CD4-positive, alpha-beta T cell treated with Interleukin-12 subunit alpha and Interleukin-12 subunit beta, for 1 hour (primary cell): ENCODE results near the gene AFF1.

ENCODE experiments used
- DNase-seq: peaks from one replicate; pipeline ENCODE4 v3.0.0-alpha.2; 2020

The AFF1 gene

GRCh38 chr4:86924811-86925210, 10.0 kb upstream of the AFF1 start:
- no peak for DNase-seq

GRCh38 chr4:86926435-86927086, 8.2 kb upstream of the AFF1 start:
- DNase-seq, result no peak

- no peak for DNase-seq
Observed at GRCh38 chr4:86927843-86928395, 6.9 kb upstream of the AFF1 start.

DNA sequence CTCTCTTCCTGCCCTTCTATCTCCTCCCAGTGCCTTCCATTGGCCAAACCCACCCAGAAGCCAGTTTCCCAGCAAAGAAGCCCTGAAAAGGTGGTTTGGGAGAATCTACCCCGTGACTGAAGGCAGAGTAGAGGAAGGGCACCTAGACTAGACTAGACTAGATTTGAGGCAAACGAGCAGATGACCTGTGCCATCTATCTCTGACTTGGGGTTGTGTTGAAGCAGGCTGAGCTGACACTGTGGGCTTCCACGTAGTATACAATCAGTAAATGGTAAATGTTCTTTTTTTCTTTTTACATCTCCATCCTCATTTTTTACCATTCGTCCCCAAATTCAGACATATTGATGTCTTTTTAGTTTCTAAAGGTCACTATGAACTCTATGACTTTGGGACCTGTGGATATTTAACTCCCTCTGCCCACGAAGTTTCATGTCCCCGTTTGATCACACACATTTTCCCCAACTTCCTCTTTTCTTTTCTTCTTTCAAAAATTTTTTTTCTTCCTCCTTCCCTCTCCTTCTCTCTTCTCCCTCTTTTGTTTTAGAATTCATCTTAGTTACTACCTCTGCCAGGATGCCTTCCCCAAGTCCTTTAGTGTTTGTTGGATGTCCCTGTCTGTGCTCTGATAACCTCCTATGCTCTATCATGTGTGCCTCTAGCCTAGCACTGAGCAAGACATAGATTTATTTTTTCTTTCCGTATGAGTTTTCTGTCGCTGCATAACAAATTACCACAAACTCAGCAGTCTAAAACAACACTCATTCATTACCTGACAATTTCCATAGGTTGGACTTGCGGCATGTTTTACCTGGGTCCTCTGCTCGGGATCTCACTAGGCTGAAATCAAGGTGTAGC, 6.2 kb upstream of the AFF1 start:
- no peak for DNase-seq

- no peak for DNase-seq
Observed at GRCh38 chr4:86934147-86934770, 552 bp upstream of the AFF1 start.

DNA sequence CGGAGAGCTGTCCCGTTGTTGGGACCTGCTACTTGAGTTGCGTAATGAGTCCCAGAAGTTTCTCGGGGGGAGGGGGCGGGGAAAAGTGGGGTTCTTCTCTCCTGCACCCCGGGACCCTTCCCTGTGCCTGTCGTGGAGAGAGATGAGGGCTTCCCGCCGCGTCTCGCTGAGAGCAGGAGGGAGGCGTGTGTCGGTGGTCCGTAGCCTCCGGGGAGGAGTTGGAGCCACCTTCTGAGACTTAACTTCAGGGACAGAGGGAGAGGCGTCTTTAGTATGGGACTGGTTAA, 698 bp downstream of the AFF1 start:
- no peak for DNase-seq

DNA sequence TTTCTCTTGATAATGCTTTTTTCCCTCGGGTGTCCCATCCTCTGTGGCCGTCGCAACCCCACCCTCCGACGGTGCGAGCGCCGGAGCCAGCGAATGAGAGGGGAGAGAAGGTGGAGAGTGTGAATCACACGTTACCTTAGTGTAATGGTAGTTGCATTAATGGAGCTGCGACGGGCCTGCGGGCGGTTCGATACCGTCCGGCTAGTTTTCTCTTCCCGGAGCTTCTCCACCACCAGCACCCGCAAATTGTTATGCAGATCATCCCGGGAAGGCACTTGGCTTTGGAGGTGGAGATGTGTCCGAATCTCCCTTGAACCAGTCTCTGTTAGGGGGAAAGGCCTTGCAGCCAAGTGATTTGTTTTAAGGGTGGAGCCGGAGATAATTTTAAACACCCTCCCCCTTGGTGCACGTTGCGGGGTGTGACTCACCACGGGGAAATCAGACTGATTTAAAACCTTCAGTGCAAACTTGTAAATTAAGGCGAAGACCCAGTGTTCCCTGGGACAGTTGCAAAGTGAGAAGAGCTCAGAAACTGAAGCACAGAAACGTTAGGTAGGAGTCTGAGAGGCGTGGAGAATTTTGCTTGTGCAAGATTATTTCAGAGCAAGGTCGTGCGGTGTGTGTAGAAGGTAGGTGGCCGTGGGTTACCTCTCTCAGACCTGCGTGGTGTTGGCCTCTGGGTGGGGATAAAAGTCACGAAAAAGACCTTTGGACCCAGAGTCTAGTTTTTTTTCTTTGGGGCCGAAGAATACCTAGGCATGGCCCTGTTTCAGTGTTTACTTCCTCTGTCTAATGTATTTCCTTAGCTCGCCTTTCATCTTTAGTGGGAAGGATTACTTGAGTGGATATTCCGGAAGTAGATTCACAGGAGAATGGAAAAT, 1.3 kb downstream of the AFF1 start:
- DNase-seq, result peak; percentile 74

- DNase-seq, result peak; percentile 41
Observed at GRCh38 chr4:86938771-86939520, 4.1 kb downstream of the AFF1 start.

DNA sequence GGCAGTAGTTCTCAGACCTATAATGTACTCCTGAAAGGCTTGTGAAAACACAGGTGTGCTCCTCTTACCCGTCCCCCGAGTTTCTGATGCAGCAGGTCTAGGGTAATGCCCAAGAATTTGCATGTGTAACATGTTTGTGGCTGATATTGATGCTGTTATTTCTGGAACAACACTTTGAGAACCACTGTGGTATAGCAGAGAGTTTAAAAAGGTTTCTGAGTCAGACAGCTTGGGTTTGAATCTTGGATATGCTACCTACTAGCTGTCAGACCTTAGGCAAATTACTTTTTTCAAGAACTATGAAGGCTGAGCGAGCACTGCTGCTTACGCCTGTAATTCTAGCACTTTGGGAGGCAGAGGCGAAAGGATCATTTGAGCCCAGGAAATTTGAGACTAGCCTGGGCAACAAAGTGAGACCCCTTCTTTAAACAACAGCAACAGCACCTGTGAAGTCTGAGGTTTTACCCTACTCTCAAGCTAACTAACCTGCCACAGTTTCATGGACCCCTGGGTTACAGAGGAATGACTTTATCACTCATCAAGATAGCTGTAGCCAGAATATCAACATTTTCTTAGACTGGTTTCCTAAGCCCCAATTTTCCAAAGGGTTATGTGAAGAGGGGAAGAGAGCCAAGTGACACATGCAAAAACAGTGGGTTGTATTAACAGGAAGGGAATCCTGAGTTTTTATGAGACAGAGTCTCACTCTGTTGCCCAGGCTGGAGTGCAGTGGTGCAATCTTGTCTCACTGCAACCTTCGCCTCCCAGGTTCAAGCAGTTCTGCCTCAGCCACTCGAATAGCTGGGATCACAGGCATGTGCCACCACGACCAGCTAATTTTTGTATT, 5.1 kb downstream of the AFF1 start:
- peak; percentile 28 for DNase-seq

GRCh38 chr4:86940920-86941460, 6.2 kb downstream of the AFF1 start:
- DNase-seq, result no peak

DNA sequence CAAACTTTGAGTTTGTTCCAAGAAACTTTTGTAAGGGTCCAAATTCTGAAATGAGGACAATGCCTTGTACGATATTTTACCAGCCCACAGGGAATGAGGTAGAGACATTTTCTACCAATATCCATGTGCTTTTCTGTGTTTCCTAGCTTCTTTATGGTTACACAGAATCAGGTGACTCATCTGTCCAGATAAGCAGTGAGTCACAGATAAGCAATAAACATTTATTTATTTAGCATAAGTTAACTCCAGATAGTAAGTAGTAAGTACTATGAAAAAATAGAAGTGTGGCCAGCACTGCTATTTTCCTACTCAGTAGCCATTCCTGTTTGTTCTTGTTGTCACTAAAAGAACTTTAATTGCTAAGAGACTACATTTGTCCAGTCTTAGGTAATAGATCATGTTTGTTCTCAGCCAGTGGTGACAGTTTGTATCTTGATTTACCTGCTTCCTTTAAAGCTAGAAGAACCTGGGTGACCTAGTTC, 7.4 kb downstream of the AFF1 start:
- DNase-seq, result no peak

GRCh38 chr4:86944964-86945781, 10.4 kb downstream of the AFF1 start:
- DNase-seq, result no peak

DNA sequence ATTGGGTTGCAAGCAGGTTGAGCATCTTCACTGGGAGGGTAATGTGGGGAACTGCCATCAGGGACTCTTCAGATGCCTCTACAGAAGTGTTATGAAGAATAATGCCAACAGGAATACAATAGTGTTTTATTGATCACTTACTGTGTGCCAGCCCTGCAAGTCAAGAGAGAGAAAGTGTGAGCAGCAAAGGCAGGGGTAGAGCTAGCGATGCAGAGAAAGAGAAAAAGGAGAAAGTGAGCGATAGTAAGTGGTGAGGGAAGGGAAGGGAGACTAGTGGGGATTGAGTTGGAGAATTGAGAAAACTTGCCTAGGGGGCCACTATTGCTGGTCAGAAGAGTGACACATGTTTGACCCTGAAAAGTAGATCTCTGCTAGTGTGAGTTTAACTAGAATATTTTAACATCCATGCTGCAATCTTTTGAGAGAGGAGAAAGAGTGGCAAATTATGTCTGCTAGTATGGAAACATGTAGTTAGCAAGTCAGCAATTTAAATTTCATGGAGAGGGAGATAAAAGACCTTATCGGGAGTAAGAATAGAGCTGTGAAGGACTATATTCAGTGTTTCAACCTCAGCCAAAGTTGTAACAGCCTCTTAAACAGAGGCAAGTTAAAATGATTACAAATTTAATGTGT, 12.2 kb downstream of the AFF1 start:
- no peak for DNase-seq

DNA sequence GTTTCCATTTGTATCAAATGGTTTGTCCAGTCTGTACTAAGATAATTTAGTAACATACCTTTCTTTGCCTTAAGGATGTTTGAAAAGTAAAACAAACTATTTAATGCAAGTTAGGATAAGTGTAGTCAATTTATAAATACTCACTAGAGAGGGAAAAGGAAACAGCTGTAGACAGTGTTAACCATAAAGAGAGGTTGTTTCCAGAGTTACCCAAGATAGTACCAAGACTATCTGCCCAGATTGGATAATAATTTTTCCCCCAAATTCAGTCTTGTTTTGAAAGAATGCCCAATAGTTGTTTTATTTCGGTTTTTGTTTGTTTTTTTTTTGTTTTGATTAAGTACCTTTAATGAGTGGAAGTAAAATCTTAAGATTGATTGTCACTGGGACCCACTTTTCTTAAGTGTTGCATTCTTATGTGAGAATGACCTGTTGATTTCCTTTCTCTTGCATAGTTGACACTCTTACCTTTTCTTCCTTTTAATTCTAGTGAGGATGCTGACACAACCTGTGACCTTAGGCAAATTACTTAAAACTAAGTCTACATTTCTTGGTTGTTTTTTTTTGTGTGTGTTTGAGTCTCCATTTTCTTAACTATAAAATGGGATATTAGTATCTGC, 12.8 kb downstream of the AFF1 start:
- no peak for DNase-seq

DNA sequence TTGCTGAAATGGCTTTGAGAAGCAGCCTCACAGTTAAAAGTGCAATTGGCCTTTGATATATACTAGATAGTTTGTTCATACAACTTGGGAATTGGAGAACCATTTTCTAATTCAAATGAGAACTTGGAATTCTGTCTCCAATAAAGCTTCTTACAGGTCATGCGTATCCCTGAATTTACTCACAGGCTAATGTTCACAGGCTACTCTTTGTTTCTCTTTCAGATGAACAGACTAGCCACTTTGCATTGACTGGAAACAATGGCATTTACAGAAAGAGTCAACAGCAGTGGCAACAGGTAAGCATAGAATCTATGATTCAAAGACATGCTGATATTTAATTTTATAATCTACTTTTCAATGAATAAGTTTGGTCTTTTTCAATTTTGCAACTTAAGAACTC, 13.5 kb downstream of the AFF1 start:
- no peak for DNase-seq

DNA sequence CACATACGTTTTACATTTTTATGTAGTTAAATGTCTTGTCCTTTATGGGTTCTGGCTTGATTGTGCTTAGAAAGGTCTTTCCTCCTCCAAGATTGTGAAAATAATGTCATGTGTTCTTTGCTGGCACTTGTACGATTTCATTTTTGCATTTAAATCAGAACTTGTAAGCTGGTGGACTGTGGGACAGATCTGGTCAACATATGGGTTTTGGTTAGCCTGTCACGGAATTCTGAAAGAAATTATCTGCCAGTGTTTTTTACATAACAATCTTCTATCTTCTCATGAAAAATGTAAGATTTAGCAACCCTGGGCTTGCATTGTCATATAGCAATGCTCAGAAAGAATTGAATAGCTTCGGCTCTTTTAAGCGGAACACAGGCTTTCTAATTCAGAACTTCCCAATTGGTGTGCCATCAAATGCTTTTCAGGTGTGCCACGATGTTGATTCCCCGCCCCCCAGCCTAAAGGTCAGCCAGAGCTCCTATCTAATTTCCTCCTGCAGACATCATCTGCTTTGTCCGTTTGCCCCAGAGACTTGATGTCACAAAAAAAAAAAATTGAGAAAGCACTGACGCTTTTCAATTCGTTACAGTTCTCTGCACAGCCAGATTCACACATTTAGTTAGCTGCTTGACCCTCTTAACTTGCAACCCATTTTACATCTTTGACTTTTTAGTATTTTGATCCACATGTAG, 16.2 kb downstream of the AFF1 start:
- no peak for DNase-seq

DNA sequence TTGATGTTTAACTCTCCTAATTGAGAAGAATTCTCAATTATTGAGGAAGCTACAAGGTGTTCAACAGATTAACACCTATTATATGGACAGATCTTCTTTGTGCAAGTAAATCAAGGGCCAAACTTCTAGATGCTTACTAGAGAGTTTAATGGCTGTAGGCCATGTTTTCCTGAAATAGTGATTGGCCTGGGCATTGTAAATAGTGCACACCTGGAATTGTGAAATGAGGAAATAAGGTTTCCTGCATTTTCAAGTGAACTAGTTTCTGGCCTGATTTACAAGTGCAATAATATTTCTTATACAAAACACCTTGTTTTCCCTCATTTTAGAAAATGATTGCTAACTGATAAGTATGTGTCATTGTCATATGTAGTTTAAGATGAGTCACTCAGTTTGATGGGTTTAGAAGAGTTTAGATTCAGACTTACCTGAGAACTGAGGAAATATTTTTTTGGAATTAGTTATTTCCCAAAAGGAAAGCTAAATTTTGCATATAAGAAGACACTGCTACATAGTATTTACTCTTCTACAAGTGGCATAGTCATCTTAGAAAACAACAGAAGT, 21.2 kb downstream of the AFF1 start:
- DNase-seq, result no peak

DNA sequence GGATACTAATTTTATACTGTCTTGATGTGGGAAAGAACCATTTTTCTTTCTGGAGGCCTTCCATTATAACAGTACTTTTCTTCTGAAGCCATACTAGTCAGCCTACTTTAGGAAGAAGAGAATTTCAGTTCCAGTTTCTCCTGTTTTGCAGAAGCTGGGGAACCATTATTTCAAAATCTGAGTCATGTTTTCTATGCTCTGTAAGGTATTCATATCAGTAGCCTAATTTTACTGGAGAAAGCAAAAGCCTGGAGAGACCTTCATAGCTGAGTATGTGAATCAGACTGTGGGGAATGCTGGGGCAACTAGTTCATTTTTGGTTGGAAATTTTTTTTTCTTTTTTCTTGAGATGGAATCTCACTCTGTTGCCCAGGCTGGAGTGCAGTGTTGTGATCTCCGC, 22.4 kb downstream of the AFF1 start:
- no peak for DNase-seq
